Measurements from ENCODE around the gene RRAGA.
"Not testable (repeated sequence)": the region's sequence is repeated elsewhere in the genome, so short reads cannot be mapped to it uniquely, and the experiment has no call there.

Gene RRAGA

GRCh38 chr9:19048966-19049916, at the start of gene RRAGA:
TSS of gene RRAGA (plus strand) at chr9:19049427. CDS start at chr9:19049660, 233 bp downstream.
- peak; percentile 94 for DNase-seq

- no peak for DNase-seq
Observed at GRCh38 chr9:19000133-19000532, 49.1 kb upstream of the RRAGA start.

- DNase-seq, result no peak
Observed at GRCh38 chr9:19009391-19009965, 39.7 kb upstream of the RRAGA start.

- DNase-seq, result no peak
Observed at GRCh38 chr9:19018201-19018600, 31.0 kb upstream of the RRAGA start.

- no peak for DNase-seq
Observed at GRCh38 chr9:19020886-19021455, 28.3 kb upstream of the RRAGA start.

- DNase-seq, result not testable (repeated sequence)
Observed at GRCh38 chr9:19021649-19022048, 27.6 kb upstream of the RRAGA start.

GRCh38 chr9:19022206-19022605, 27.0 kb upstream of the RRAGA start:
- DNase-seq, result no peak

GRCh38 chr9:19023078-19023477, 26.1 kb upstream of the RRAGA start:
- peak; percentile 49 for DNase-seq

GRCh38 chr9:19026375-19026774, 22.9 kb upstream of the RRAGA start:
- no peak for DNase-seq

- no peak for DNase-seq
Observed at GRCh38 chr9:19027825-19028224, 21.4 kb upstream of the RRAGA start.

- DNase-seq, result no peak
Observed at GRCh38 chr9:19028835-19029451, 20.3 kb upstream of the RRAGA start.

- DNase-seq, result no peak
Observed at GRCh38 chr9:19030899-19031298, 18.3 kb upstream of the RRAGA start.

- peak; percentile 74 for DNase-seq
Observed at GRCh38 chr9:19032406-19032805, 16.8 kb upstream of the RRAGA start.

- DNase-seq, result no peak
Observed at GRCh38 chr9:19033015-19033414, 16.2 kb upstream of the RRAGA start, which contains the start of gene SAXO1. TSS of gene SAXO1 (minus strand) at chr9:19033209. CDS start at chr9:19032908, 301 bp downstream.

- DNase-seq, result no peak
Observed at GRCh38 chr9:19036611-19037010, 12.6 kb upstream of the RRAGA start.

GRCh38 chr9:19049917-19050636, 850 bp downstream of the RRAGA start:
- DNase-seq, result no peak

- no peak for DNase-seq
Observed at GRCh38 chr9:19050637-19051591, 1.7 kb downstream of the RRAGA start.

- DNase-seq, result no peak
Observed at GRCh38 chr9:19057033-19057432, 7.8 kb downstream of the RRAGA start.

GRCh38 chr9:19074229-19074628, 25.0 kb downstream of the RRAGA start:
- no peak for DNase-seq

- no peak for DNase-seq
Observed at GRCh38 chr9:19074836-19075235, 25.6 kb downstream of the RRAGA start.

GRCh38 chr9:19085295-19085694, 36.1 kb downstream of the RRAGA start:
- DNase-seq, result no peak

All from DMS79 (cell line).